Measurements from ENCODE around the gene HSPA12A. TPM values are rescaled to one million over a fixed set of nuclear protein-coding genes. Genes with fewer than 3 reads are reported as not detected.

Gene HSPA12A
- total RNA-seq, 1 experiment from 2014 or later, result 1.4 TPM

DNA sequence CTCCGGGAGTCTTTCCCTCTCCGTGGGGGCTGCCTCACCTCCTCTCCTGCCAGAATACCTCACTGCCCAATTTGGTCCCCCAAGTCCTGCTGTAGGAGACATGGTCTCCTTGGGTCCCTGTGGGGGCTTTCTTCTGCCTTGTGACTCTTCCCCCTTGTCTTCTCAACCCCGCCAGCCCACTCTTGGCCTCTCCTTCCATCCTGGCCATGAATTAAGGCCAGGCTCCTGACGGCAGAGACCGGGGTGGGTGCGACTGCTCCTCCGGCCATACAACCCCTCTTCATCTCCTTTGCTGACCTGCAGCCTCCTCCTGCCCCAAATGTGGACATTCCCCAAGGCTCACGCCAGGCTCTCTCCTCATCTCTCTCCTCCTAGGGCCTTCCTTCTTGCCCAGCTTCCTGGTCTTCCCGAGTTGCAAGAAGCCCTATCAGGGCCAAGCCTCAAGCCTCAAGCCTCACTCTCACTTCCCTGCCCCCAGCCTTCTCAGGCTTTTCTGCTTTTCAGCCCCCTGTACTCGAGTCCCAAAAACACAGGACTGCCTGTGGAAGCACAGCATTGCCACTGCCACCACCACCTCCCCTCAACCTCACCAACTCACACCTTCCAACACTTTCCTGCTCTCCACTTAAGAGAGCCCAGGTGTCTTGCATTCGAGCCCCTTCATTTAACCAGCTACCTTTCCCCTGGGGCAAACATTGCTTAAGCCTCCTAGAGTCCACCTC is 120.3 kb downstream of the HSPA12A start:
- POLR2A ChIA-PET (ENCODE audit: low non-redundant PET), result no interaction called here
- Histone ChIP-seq H3K36me3 (ENCODE audit: insufficient read depth, low read length, poor library complexity, severe bottlenecking) (no peaks in the 10 kb centered on the region), H3K4me3 (ENCODE audit: low read depth, low read length, poor library complexity, severe bottlenecking) (no peak overlapping the region), H3K27ac (ENCODE audit: low read depth, low read length, poor library complexity, severe bottlenecking) (no peak overlapping the region), H3K27me3 (replicated peaks; ENCODE audit: insufficient read depth, low read depth, low read length, poor library complexity) (peaks cover 23% of the 10 kb centered on the region), H3K4me1 (ENCODE audit: insufficient read depth, low read length, poor library complexity, severe bottlenecking) (no peaks in the 10 kb centered on the region), H3K9me3 (ENCODE audit: low read depth, low read length, poor library complexity, severe bottlenecking) (no peaks in the 10 kb centered on the region)
- CTCF ChIA-PET, result no interaction called here
- no peak for TF ChIP-seq EZH2 (IDR thresholded peaks at IDR 0.05; ENCODE audit: borderline replicate concordance, low read depth, low read length, poor library complexity, severe bottlenecking)
- TF ChIP-seq, protein P1, sequence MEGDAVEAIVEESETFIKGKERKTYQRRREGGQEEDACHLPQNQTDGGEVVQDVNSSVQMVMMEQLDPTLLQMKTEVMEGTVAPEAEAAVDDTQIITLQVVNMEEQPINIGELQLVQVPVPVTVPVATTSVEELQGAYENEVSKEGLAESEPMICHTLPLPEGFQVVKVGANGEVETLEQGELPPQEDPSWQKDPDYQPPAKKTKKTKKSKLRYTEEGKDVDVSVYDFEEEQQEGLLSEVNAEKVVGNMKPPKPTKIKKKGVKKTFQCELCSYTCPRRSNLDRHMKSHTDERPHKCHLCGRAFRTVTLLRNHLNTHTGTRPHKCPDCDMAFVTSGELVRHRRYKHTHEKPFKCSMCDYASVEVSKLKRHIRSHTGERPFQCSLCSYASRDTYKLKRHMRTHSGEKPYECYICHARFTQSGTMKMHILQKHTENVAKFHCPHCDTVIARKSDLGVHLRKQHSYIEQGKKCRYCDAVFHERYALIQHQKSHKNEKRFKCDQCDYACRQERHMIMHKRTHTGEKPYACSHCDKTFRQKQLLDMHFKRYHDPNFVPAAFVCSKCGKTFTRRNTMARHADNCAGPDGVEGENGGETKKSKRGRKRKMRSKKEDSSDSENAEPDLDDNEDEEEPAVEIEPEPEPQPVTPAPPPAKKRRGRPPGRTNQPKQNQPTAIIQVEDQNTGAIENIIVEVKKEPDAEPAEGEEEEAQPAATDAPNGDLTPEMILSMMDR (conservative IDR thresholded peaks at IDR 0.05; ENCODE audit: low read depth, low read length), result no peak
- BruUV-seq (replicated peaks), result no TSS peak
- intact Hi-C loops (cut with micrococcal nuclease; ENCODE audit: unreplicated experiment), result no loop called here
- no peak for DNase-seq (ENCODE audit: low spot score)

DNA sequence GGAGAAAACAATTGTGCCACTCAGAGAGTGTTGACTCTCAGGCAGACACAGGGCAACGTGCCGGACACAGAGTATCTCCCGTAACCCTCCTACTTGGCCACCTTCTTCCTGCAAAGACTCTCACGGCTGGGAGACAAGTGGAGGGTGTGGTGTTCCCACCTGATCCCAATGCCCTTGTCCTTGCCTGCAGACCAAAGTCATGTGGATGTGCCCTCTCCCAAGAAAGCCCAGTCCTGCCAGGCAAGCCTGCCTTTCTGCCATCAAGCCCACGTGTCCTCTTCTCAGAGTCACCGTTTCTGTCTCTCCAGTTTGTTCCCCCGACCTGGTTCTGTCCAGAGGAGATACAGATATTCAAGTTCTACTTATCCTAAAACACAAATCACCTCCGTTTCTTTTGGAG is 120.9 kb downstream of the HSPA12A start:
- ChIA-PET CTCF (no interaction called here), POLR2A (ENCODE audit: low non-redundant PET) (no interaction called here)
- Histone ChIP-seq H3K4me1 (ENCODE audit: insufficient read depth, low read length, poor library complexity, severe bottlenecking) (no peaks in the 10 kb centered on the region), H3K9me3 (ENCODE audit: low read depth, low read length, poor library complexity, severe bottlenecking) (no peaks in the 10 kb centered on the region), H3K4me3 (ENCODE audit: low read depth, low read length, poor library complexity, severe bottlenecking) (no peak overlapping the region), H3K27ac (ENCODE audit: low read depth, low read length, poor library complexity, severe bottlenecking) (no peak overlapping the region), H3K27me3 (replicated peaks; ENCODE audit: insufficient read depth, low read depth, low read length, poor library complexity) (peaks cover 17% of the 10 kb centered on the region), H3K36me3 (ENCODE audit: insufficient read depth, low read length, poor library complexity, severe bottlenecking) (no peaks in the 10 kb centered on the region)
- BruUV-seq (replicated peaks), result no TSS peak
- DNase-seq (ENCODE audit: low spot score), result no peak
- intact Hi-C loops (cut with micrococcal nuclease; ENCODE audit: unreplicated experiment), result no loop called here
- TF ChIP-seq, protein P1 (conservative IDR thresholded peaks at IDR 0.05; ENCODE audit: low read depth, low read length), result no peak
- TF ChIP-seq EZH2 (IDR thresholded peaks at IDR 0.05; ENCODE audit: borderline replicate concordance, low read depth, low read length, poor library complexity, severe bottlenecking), result no peak

Other genes starting within 250 kb of the HSPA12A start
- not detected in 2 replicates for gene PNLIP, start 196.6 kb downstream of the HSPA12A start, total RNA-seq (2021)
- gene PNLIPRP1, start 151.6 kb downstream of the HSPA12A start, total RNA-seq (2021), result not detected in 2 replicates
- not detected in 2 replicates for gene PNLIPRP2, start 121.6 kb downstream of the HSPA12A start, total RNA-seq (2021)
- 0.28 TPM in 2 replicates for gene ENO4, start 106.9 kb upstream of the HSPA12A start, total RNA-seq (2021)

Data from A673 (cell line).